Testis (tissue), 3 donors: ENCODE data around the gene ANO7. TPM values are rescaled to one million over a fixed set of nuclear protein-coding genes. Genes with fewer than 3 reads are reported as not detected.

Experiments used
- DNase-seq: peaks from one replicate; pipeline ENCODE4 v3.0.0-alpha.2; 2019
- H3K27ac ChIP-seq, 2 donors: fragments of 200-600 bp; sonication (generic); one replicate each; pipeline ENCODE4 v1.5.1; 2019
- H3K27me3 ChIP-seq: fragments of 200-600 bp; sonication (generic); one replicate; pipeline ENCODE4 v1.5.1; 2019
- H3K36me3 ChIP-seq: fragments of 200-600 bp; sonication (generic); one replicate; pipeline ENCODE4 v1.5.1; 2017; ENCODE audit warnings: low read depth; ENCODE audit errors: missing control alignments
- H3K4me1 ChIP-seq: fragments of 200-600 bp; sonication (generic); one replicate; pipeline ENCODE4 v1.5.1; 2019
- H3K4me3 ChIP-seq, 2 donors: fragments of 200-600 bp; sonication (generic); one replicate each; pipeline ENCODE4 v1.5.1; 2017 to 2019
- H3K9me3 ChIP-seq: fragments of 200-600 bp; sonication (generic); one replicate; pipeline ENCODE4 v1.5.1; 2017
- POLR2A ChIP-seq: fragments of 450-650 bp; IDR thresholded peaks from one replicate; pipeline ENCODE4 v1.6.1; 2017; ENCODE audit warnings: antibody characterized with exemption, mild to moderate bottlenecking, moderate library complexity
- WGBS, 2 donors: methylation state at CpG; one replicate each; pipeline ENCODE4 v1.1.5; 2018; 5-methylcytosine and 5-hydroxymethylcytosine counted together
- intact Hi-C: fragments of 100-400 bp; cut with DNase I; formaldehyde crosslinking; loops from one replicate; pipeline ENCODE4 v1.15.1; 2023; ENCODE audit warnings: low total_unique reads
- polyA plus RNA-seq: library from polyadenylated mRNA; stranded (reverse); fragments of 350-450 nt; fragmentation: Illumina TruSeq; extraction: RNeasy Lipid Tissue Mini Kit (QIAGEN cat#74804); gene quantifications from one replicate; pipeline ENCODE4 v1.2.3, GENCODE V29; 2014; ENCODE audit warnings: low read depth, low replicate concordance; ENCODE audit not compliant: insufficient read depth
- total RNA-seq, 2 donors: library from RNA; depleted of rRNA; stranded (reverse); fragments of >200 nt; gene quantifications; one replicate each; pipeline ENCODE4 v1.2.3, GENCODE V29; 2016
- TF ChIP-seq, protein P1 (sequence below), 3 experiments: fragments of 450-650 bp in 2 of 3; fragments of 200-600 bp in 1 of 3; sonication (generic) in 1 of 3; IDR thresholded peaks; one replicate each; pipeline ENCODE4 v1.5.1; 2016 to 2019; ENCODE audit warnings: antibody characterized with exemption in 3 of 3, mild to moderate bottlenecking in 2 of 3, moderate library complexity in 1 of 3

The ANO7 gene
- total and polyA plus RNA-seq, 3 donors from 2014 or later = 1.2 to 2.5 (median 1.9) TPM

DNA sequence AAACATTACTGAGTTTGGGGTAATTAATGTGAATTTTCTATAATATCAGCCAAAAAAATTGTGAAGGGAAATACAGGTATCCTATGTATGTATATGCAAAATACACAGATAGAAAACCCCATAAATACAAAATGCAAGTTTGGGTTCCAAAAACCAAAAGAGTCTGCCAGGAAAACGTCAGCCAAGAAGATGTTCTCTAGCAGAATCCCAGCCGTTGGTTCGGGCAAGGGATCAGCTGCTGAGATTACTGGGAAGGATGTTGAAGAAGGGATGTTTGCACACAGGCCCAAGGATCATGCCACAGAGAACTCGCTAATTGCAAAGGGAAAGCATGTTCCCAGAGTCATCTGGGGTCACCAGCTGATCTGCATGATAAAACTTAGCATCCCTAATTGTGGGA, 9.5 kb upstream of the ANO7 start:
- no peak overlapping the region for H3K27ac ChIP-seq
- H3K4me1 ChIP-seq = no peaks in the 10 kb centered on the region
- H3K4me3 ChIP-seq = no peak overlapping the region
- intact Hi-C loops = no loop called here
- no peaks in the 10 kb centered on the region for H3K36me3 ChIP-seq
- H3K27me3 ChIP-seq = no peaks in the 10 kb centered on the region
- DNase-seq = no peak
- no peak for TF ChIP-seq POLR2A
- TF ChIP-seq, protein P1, sequence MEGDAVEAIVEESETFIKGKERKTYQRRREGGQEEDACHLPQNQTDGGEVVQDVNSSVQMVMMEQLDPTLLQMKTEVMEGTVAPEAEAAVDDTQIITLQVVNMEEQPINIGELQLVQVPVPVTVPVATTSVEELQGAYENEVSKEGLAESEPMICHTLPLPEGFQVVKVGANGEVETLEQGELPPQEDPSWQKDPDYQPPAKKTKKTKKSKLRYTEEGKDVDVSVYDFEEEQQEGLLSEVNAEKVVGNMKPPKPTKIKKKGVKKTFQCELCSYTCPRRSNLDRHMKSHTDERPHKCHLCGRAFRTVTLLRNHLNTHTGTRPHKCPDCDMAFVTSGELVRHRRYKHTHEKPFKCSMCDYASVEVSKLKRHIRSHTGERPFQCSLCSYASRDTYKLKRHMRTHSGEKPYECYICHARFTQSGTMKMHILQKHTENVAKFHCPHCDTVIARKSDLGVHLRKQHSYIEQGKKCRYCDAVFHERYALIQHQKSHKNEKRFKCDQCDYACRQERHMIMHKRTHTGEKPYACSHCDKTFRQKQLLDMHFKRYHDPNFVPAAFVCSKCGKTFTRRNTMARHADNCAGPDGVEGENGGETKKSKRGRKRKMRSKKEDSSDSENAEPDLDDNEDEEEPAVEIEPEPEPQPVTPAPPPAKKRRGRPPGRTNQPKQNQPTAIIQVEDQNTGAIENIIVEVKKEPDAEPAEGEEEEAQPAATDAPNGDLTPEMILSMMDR (IDR thresholded peaks at IDR 0.05) = no peak
- H3K9me3 ChIP-seq = no peaks in the 10 kb centered on the region
- 76 to 93% methylated on average over 4 of the region's 4 CpGs for WGBS, 2 donors

DNA sequence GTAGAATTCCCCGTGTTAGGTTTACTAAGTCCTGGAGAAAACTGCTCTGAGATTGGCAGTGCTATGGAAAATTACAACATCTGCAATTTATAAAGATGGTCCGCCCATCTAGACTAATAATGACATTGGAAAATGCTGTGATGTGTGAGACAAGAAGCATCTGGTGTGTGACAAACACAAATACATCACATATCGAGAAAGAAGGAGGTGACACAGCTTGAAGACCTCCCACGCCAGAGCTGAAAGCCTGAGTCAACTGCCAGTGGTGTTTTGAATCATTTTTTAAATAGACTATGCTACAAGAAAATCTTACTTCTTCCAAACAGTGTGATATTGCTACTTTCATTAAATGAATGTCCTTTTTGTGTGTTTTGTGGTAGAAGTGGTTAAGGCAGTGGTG, 8.6 kb upstream of the ANO7 start:
- 86 to 91% methylated on average over 4 of the region's 4 CpGs for WGBS, 2 donors
- intact Hi-C loops = no loop called here
- H3K9me3 ChIP-seq = no peaks in the 10 kb centered on the region
- H3K4me3 ChIP-seq = no peak overlapping the region
- no peaks in the 10 kb centered on the region for H3K4me1 ChIP-seq
- no peaks in the 10 kb centered on the region for H3K27me3 ChIP-seq
- TF ChIP-seq, protein P1 (IDR thresholded peaks at IDR 0.05) = no peak
- no peak for TF ChIP-seq POLR2A
- no peak overlapping the region for H3K27ac ChIP-seq
- DNase-seq = no peak
- no peaks in the 10 kb centered on the region for H3K36me3 ChIP-seq

DNA sequence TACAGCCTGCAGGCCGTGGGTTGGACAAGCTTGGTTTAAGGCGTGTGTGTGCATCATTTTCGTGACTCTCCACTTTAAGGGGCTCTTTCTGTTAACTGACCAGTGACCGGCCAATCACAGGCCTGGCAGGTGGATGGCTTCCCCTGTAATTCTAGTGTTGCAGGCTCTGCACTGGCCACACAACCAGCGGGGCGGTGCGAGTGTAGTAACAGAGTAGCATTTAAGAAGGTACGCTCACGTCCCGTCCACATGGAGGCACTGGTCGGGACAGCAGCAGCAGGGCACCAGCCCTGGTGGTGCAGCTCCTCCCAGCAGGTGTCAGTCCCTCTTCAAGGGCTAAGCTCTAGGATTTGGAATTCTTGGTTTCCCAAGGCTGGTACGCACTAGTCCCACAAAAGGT, 8.0 kb upstream of the ANO7 start:
- intact Hi-C loops = no loop called here

DNA sequence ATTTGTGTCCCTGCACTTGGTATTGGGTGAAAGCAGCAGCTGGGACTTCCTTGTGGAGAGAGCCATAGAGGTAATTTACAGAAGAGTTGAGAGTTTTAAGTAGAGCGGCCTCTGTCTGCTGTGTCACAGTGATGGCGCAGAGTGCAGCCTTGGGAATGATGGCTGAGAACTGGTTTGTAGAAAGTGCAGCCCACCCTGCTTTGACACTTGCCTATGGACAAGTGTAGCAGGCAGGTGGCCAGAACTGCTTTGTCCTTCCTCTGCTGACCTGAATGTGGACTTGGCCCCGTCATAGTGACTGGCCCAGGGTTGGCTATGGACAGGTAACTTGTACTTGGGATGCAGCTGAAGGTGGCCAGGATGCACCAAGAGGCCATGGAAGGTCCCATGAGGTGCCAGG, 6.4 kb upstream of the ANO7 start:
- TF ChIP-seq, protein P1 (IDR thresholded peaks at IDR 0.05) = no peak
- TF ChIP-seq POLR2A = no peak
- no peaks in the 10 kb centered on the region for H3K4me1 ChIP-seq
- no peak overlapping the region for H3K27ac ChIP-seq
- H3K4me3 ChIP-seq = no peak overlapping the region
- WGBS, 2 donors = 97 to 100% methylated on average over 3 of the region's 3 CpGs
- no peaks in the 10 kb centered on the region for H3K9me3 ChIP-seq
- no peaks in the 10 kb centered on the region for H3K27me3 ChIP-seq
- intact Hi-C loops = no loop called here
- H3K36me3 ChIP-seq = no peaks in the 10 kb centered on the region
- no peak for DNase-seq

More for the DNA sequence above, 8.0 kb upstream of the ANO7 start:
- no peaks in the 10 kb centered on the region for H3K36me3 ChIP-seq
- no peaks in the 10 kb centered on the region for H3K9me3 ChIP-seq
- WGBS, 2 donors = 92 to 97% methylated on average over 9 to 12 of the region's 12 CpGs
- no peak for TF ChIP-seq POLR2A
- TF ChIP-seq, protein P1 (IDR thresholded peaks at IDR 0.05) = no peak
- DNase-seq = no peak
- no peaks in the 10 kb centered on the region for H3K27me3 ChIP-seq
- no peak overlapping the region for H3K4me3 ChIP-seq
- H3K4me1 ChIP-seq = no peaks in the 10 kb centered on the region
- H3K27ac ChIP-seq = no peak overlapping the region

DNA sequence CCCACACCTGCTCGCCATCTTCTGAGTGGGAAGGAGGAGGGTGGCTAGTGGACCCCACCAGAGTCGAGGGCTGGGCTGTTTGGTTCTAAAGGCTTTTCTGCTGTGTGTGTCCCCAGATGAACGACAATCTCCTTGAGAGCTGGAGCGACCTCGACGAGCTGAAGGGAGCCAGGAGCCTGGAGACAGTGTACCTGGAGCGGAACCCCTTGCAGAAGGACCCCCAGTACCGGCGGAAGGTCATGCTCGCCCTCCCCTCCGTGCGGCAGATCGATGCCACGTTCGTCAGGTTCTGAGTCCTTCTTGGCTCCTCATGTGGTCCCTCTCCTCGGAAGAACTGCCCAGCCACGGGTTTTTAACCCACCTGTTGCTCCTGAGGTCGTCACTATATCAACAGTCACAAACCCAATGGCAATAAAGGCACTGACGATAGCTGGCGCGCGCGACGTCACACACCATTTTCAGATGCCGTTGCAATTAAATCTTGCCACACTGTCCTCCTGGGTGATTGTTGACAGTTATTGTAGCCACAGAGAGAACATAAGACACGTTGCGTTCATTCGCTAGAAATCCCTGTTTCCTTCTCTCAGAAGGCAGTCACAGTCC, 5.8 kb upstream of the ANO7 start:
- Histone ChIP-seq H3K27me3 (no peaks in the 10 kb centered on the region), H3K9me3 (no peaks in the 10 kb centered on the region), H3K4me3 (no peak overlapping the region), H3K36me3 (no peaks in the 10 kb centered on the region), H3K4me1 (no peaks in the 10 kb centered on the region), H3K27ac (no peak overlapping the region)
- intact Hi-C loops = no loop called here
- no peak for DNase-seq
- 90 to 94% methylated on average over 23 to 26 of the region's 28 CpGs for WGBS, 2 donors
- TF ChIP-seq, protein P1 (IDR thresholded peaks at IDR 0.05) = no peak
